Stimulated activated CD8-positive, alpha-beta memory T cell treated with anti-CD3 and anti-CD28 coated beads, Interleukin-12 subunit alpha, Interleukin-12 subunit beta, amount 100 ng/mL, for 24 hours (primary cell): ENCODE data around the gene CPE.

Experiments
- DNase-seq: peaks from one replicate; pipeline ENCODE4 v3.0.0-alpha.2; 2020; ENCODE audit errors: extremely low read depth

CPE gene

GRCh38 chr4:165508372-165509120 is 129.7 kb downstream of the CPE start:
- no peak for DNase-seq

- DNase-seq = no peak
Measured at GRCh38 chr4:165512424-165512823, 133.6 kb downstream of the CPE start.

- DNase-seq = no peak
Measured at GRCh38 chr4:165514739-165515138, 135.9 kb downstream of the CPE start.

- DNase-seq = no peak
Measured at GRCh38 chr4:165515201-165515600, 136.4 kb downstream of the CPE start.

- no peak for DNase-seq
Measured at GRCh38 chr4:165516281-165516833, 137.5 kb downstream of the CPE start.

GRCh38 chr4:165517216-165517615 is 138.4 kb downstream of the CPE start:
- DNase-seq = no peak

- no peak for DNase-seq
Measured at GRCh38 chr4:165518024-165518616, 139.3 kb downstream of the CPE start.

GRCh38 chr4:165518686-165519085 is 139.9 kb downstream of the CPE start:
- DNase-seq = no peak

GRCh38 chr4:165519591-165519990 is 140.8 kb downstream of the CPE start:
- DNase-seq = no peak

GRCh38 chr4:165520086-165520485 is 141.3 kb downstream of the CPE start:
- no peak for DNase-seq

GRCh38 chr4:165522050-165522449 is 143.2 kb downstream of the CPE start:
- DNase-seq = no peak

GRCh38 chr4:165524532-165525190 is 145.9 kb downstream of the CPE start:
- DNase-seq = no peak

- DNase-seq = no peak
Measured at GRCh38 chr4:165532976-165533375, 154.2 kb downstream of the CPE start.

GRCh38 chr4:165537028-165537648 is 158.3 kb downstream of the CPE start:
- no peak for DNase-seq

GRCh38 chr4:165539801-165540200 is 161.0 kb downstream of the CPE start:
- no peak for DNase-seq

- DNase-seq = no peak
Measured at GRCh38 chr4:165540206-165540830, 161.5 kb downstream of the CPE start.

- no peak for DNase-seq
Measured at GRCh38 chr4:165541851-165542459, 163.1 kb downstream of the CPE start.

GRCh38 chr4:165542476-165542875 is 163.7 kb downstream of the CPE start:
- DNase-seq = no peak
